HG03469 (cell line): Measurements from ENCODE around the gene PIP5K1B.

ENCODE experiments used
- ATAC-seq: cut with Tn5 transposase; IDR thresholded peaks from one replicate; pipeline ENCODE4 v1.9.1; 2021; ENCODE audit warnings: mild to moderate bottlenecking, moderate library complexity, moderate number of reproducible peaks; ENCODE audit not compliant: unreplicated experiment

PIP5K1B gene

GRCh38 chr9:68896486-68896885 lies 191.4 kb downstream of the PIP5K1B start:
- no peak for ATAC-seq

GRCh38 chr9:68897577-68898145 lies 192.6 kb downstream of the PIP5K1B start:
- ATAC-seq = no peak

- no peak for ATAC-seq
Measured at GRCh38 chr9:68898781-68899439, 193.9 kb downstream of the PIP5K1B start.

- no peak for ATAC-seq
Measured at GRCh38 chr9:68904454-68904853, 199.4 kb downstream of the PIP5K1B start.

- ATAC-seq = no peak
Measured at GRCh38 chr9:68905129-68905528, 200.1 kb downstream of the PIP5K1B start.

GRCh38 chr9:68907910-68908309 lies 202.9 kb downstream of the PIP5K1B start:
- no peak for ATAC-seq

GRCh38 chr9:68912561-68912960 lies 207.5 kb downstream of the PIP5K1B start:
- no peak for ATAC-seq

- no peak for ATAC-seq
Measured at GRCh38 chr9:68913054-68913453, 208.0 kb downstream of the PIP5K1B start.

- ATAC-seq = no peak
Measured at GRCh38 chr9:68914751-68915150, 209.7 kb downstream of the PIP5K1B start.

- no peak for ATAC-seq
Measured at GRCh38 chr9:68919661-68920060, 214.6 kb downstream of the PIP5K1B start.

- no peak for ATAC-seq
Measured at GRCh38 chr9:68920921-68921320, 215.9 kb downstream of the PIP5K1B start.

GRCh38 chr9:68923480-68923879 lies 218.4 kb downstream of the PIP5K1B start:
- ATAC-seq = no peak

- ATAC-seq = no peak
Measured at GRCh38 chr9:68925175-68925574, 220.1 kb downstream of the PIP5K1B start.

- no peak for ATAC-seq
Measured at GRCh38 chr9:68927165-68927564, 222.1 kb downstream of the PIP5K1B start.

- no peak for ATAC-seq
Measured at GRCh38 chr9:68931821-68932220, 226.8 kb downstream of the PIP5K1B start.

GRCh38 chr9:68932458-68932857 lies 227.4 kb downstream of the PIP5K1B start:
- no peak for ATAC-seq

GRCh38 chr9:68933434-68934328 lies 228.6 kb downstream of the PIP5K1B start:
- ATAC-seq = peak; percentile 86

GRCh38 chr9:68934329-68934644 lies 229.2 kb downstream of the PIP5K1B start:
- ATAC-seq = no peak

GRCh38 chr9:68940573-68940972 lies 235.5 kb downstream of the PIP5K1B start:
- ATAC-seq = no peak

- no peak for ATAC-seq
Measured at GRCh38 chr9:68941780-68942459, 236.9 kb downstream of the PIP5K1B start.

GRCh38 chr9:68942790-68943189 lies 237.8 kb downstream of the PIP5K1B start:
- no peak for ATAC-seq
